Astrocyte of the spinal cord (primary cell): ENCODE measurements around the gene SOD3.
A peak's percentile ranks its signal among the peaks of the same experiment; 100 is the strongest.

ENCODE experiments used
- DNase-seq: peaks from one replicate; pipeline ENCODE4 v3.0.0; 2011; ENCODE audit warnings: low read depth, low spot score
- H3K4me3 ChIP-seq: 2 replicates; pipeline ENCODE4 v1.5.1; 2011; ENCODE audit warnings: low read depth, mild to moderate bottlenecking, low read length, moderate library complexity
- CTCF ChIP-seq: IDR thresholded peaks from 2 replicates; pipeline ENCODE4 v1.5.1; 2012; ENCODE audit warnings: low read depth, mild to moderate bottlenecking, low read length, inconsistent platforms
- in situ Hi-C: cut with HindIII; loops from 2 replicates; pipeline ENCODE4 v1.10.0; 2017; ENCODE audit warnings: low sequenced_read_pairs

Gene SOD3

GRCh38 chr4:24775032-24775605 lies 20.3 kb upstream of the SOD3 start:
- TF ChIP-seq CTCF: no peak
- no peak overlapping the region for H3K4me3 ChIP-seq
- DNase-seq: no peak
- in situ Hi-C loops: no loop called here

- in situ Hi-C loops: no loop called here
- DNase-seq: no peak
- no peak overlapping the region for H3K4me3 ChIP-seq
- no peak for TF ChIP-seq CTCF
Measured at GRCh38 chr4:24775750-24776149, 19.6 kb upstream of the SOD3 start.

GRCh38 chr4:24777536-24778463 lies 17.6 kb upstream of the SOD3 start:
- in situ Hi-C loops: no loop called here
- H3K4me3 ChIP-seq: no peak overlapping the region
- no peak for DNase-seq
- TF ChIP-seq CTCF: no peak

GRCh38 chr4:24778464-24779225 lies 16.7 kb upstream of the SOD3 start:
- DNase-seq: peak; percentile 92
- in situ Hi-C loops: no loop called here
- TF ChIP-seq CTCF: no peak
- no peak overlapping the region for H3K4me3 ChIP-seq

- no peak for TF ChIP-seq CTCF
- H3K4me3 ChIP-seq: no peak overlapping the region
- in situ Hi-C loops: no loop called here
- no peak for DNase-seq
Measured at GRCh38 chr4:24780936-24781495, 14.4 kb upstream of the SOD3 start.

GRCh38 chr4:24781999-24782745 lies 13.2 kb upstream of the SOD3 start:
- in situ Hi-C loops: no loop called here
- DNase-seq: no peak
- no peak for TF ChIP-seq CTCF
- H3K4me3 ChIP-seq: no peak overlapping the region
